ENCODE measurements around the gene HIC1.
A peak's percentile ranks its signal among the peaks of the same experiment; 100 is the strongest.

Gene HIC1

GRCh38 chr17:2060681-2061440 is 6.0 kb downstream of the HIC1 start:
- no peak for DNase-seq (ENCODE audit: low read depth)

GRCh38 chr17:2061441-2061958 is 6.6 kb downstream of the HIC1 start:
- DNase-seq (ENCODE audit: low read depth) = no peak

DNA sequence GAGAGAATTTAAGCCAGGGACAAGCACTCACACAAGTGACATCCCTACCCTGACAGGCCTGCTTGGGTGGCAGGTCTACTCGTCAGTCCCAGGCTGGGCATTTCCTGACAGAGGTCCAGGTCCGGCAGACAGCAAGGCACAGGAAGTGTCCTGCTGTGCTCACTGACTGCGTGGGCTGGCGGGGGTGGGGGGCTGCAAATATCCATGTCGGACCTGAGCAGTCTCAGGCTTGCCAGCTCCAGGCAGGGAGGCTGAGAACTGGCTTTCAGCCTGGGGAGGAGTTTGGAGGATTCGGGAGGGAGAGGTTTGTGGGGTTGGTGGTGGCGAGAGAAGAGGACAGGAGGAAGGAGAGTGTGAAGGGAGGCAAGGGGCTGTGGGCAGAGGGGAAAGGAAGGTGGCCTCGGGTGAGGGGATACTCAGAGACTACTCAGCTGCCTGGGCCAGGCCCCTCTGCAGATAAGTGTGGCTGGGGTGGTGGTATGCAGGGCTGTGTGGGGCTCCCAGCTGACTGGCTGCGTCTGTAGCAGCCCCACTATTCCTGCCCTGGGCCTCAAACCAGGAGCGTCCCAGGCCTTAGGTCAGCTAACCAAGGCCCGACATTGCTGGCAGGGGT is 7.8 kb downstream of the HIC1 start:
- no peak for DNase-seq (ENCODE audit: low read depth)

DNA sequence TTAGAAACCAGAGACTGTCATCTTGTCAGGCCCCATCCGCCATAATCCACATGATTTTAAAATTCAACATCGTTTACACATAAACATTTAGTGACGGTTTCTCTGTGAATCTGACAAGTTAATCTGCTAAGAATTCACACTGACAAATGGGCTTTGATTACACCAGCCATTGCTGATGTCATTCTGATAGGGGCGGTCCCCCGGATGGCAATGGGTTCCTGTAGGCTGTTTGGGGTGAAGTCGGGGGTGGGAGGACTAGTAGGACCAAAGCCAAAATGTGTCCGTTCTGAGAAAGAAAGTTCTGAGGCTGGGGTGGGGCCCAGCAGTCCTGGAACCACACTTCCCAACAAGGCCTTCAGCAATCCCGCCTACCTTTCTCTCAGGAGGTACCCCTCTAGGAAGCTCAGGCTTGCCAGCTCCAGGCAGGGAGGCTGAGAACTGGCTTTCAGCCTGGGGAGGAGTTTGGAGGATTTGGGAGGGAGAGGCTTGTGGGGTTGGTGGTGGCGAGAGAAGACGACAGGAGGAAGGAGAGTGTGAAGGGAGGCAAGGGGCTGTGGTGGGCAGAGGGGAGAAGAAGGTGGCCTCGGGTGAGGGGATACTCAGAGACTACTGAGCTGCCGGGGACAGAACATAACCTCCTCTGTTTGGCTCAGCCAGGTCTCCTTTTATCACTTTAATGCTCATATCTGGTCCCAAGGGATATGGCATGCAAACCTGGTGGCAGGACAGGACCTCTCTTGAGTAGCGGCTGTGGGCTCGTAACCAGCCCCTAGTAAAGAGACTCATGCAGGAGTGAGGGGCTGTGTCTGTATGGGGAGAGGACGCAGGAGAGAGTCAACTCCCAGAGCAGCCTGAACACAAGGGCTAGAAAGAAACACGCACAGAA is 8.6 kb downstream of the HIC1 start:
- DNase-seq (ENCODE audit: low read depth) = no peak

- no peak for DNase-seq (ENCODE audit: low read depth)
Measured at GRCh38 chr17:2064147-2064489, 9.2 kb downstream of the HIC1 start.

- no peak for DNase-seq (ENCODE audit: low read depth)
Measured at GRCh38 chr17:2064520-2064971, 9.6 kb downstream of the HIC1 start.

DNA sequence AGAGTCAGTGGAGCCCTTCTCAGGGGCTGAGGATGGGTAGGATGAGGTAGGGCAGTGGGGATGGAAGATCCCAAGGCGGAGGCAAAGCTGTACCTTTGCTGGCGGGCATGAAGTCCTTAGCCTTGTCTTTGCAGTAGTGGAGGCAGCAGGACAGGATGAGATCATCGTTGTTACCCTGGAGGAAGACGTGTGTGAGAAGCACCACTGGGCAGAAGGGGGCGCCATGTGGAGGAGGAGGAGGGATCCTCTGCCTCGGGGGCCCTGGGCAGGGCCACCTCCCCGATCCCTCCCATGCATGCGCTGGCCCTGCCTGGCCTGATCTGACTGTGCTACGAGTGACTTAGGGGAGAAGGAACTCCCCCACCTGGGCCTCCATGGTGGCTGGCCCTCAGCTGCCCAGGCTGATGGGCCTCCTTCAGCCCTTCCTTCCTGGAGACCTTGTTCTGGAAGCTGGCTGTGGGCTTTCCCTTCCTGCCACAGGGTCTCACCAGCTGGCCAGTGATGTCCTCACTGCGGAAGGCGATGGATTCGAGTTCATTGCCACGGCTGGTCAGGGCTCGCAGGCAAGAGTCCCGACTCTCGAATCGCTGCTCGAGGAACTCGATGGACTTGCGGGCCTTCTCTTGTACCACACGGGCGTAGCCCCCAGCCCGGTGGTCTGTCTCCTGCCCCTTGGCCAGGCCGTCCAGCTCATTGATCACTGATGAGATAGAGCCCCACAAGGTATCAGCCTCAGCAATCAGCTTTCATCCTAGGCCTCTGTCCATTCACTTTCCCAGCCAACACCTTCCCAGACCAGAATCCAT is 10.3 kb downstream of the HIC1 start:
- DNase-seq (ENCODE audit: low read depth) = peak; percentile 61

GRCh38 chr17:2065949-2066400 is 11.1 kb downstream of the HIC1 start:
- DNase-seq (ENCODE audit: low read depth) = no peak

- no peak for DNase-seq (ENCODE audit: low read depth)
Measured at GRCh38 chr17:2067048-2067561, 12.2 kb downstream of the HIC1 start.

GRCh38 chr17:2067608-2068024 is 12.7 kb downstream of the HIC1 start:
- DNase-seq (ENCODE audit: low read depth) = no peak

DNA sequence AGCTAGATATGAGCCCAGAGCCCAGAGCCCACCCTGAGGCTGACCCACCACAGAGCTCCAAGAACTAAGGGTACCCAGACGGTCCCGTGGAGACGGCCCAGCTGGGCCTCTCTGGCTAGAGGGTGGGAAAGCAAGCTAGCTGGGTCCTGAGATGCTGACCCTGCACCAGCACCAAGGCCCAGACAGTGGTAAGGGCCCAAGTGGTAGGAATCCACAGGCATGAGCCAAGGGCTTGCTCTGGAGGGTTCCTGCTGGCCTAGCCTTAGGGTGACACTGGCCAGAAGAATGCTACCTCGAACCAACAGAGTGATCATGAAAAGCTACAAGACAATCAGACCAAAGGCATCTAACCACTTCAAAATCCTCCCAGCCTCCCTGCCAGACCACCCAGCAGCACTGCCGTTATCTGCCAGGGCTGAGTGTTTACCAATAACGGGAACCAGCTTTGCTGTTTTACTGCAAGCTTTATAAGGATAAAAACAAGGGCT is 13.2 kb downstream of the HIC1 start:
- DNase-seq (ENCODE audit: low read depth) = no peak

DNA sequence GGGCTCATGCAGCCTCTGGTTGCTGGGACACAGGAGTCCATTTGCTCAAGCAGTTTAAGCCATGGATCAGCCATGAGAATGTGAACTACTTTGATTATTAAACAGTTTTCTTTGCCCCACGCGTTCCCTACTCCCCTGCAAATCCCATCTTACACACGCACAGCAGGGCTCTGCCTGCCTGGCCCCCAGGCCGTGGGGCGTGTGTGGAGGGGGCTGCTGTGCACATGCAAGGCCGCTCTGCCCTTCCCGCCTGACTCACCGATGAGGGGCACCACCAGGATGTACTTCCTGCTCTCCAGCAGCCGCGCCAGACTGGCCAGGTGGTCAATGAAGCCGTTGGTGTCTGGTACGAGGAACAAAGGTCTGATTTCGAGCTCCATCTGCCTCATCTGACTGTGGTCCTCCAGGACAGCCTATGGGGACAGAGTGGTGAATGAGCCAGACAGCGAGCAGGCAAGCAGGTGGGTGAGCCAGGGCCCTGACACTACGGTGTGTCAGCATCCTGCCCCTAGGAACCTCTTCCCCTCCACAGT is 13.7 kb downstream of the HIC1 start:
- no peak for DNase-seq (ENCODE audit: low read depth)

DNA sequence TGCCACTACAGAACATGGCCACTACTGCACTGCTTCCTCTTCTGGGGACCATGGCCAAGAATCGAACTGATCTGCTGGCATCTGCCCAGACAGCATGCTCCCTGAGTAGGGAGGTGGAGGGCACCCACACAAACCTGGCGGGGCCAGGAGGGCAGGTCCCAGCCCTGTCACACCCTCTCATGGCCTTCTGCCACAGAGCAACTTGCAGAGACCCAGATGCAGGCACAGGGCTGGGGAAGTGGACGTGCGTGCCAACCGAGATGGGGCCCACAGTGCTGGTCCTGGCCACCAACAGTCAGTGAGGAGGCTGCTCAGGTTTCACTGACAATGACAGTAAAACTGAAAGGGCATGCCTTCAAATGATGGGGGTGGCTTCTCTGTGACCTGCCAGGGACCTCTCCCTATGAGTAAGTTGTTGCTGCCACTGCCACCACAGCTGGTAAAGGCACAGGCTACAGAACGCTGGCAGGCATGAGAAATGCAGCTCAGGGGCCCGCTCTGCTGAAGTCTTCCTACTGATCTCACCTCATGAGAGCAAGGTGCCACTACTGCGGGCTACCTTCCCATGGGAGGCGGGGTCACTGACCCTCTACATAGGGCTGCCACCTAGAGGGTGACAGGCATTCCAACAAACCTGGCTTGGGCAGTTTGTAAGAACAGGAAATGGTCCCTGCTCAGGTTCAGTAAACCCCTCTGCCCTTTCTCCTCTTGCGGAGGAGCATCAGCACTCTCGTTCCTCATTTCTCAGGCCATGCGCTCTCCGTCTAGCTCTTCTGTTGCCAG is 15.5 kb downstream of the HIC1 start:
- DNase-seq (ENCODE audit: low read depth) = peak; percentile 46

GRCh38 chr17:2071024-2071385 is 16.1 kb downstream of the HIC1 start:
- no peak for DNase-seq (ENCODE audit: low read depth)

- DNase-seq (ENCODE audit: low read depth) = no peak
Measured at GRCh38 chr17:2071455-2072281, 16.8 kb downstream of the HIC1 start.

GRCh38 chr17:2074919-2075318 is 20.0 kb downstream of the HIC1 start:
- DNase-seq (ENCODE audit: low read depth) = no peak

DNA sequence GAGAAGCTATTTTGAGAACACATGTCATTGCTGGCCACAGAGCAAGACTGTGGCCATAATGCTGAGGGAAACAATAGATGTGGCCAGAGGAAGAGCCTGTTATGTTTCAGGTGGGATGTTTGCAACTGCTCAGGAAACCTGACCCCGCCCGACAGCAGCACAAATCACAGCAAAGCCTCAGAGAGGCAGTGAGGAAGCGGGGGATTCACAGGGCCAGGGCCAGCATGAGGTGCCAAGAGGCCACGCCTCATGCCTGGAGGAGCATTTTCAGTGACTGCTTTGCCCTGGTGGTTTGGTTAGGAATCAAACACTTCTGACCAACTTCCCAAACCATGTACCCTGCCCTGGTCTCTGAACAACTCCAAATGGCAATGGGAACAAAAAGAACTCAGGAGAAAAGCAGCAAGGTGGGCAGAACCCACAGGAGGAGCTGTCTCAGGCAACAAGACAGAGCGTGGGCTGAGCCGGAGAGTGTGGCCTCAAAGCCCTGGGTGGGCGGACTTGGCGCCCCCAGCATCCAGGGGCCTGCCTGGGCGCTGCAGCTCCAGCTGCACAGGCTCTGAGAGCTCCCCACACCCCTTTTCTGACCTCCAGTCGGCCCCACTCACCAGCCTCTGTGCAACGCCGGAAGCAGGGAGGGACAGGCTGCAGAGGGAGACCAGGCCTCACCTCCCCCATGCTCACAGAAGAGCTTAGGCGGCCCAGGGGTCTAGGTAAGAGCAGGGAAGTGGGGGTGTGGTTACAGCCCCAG is 20.6 kb downstream of the HIC1 start:
- no peak for DNase-seq (ENCODE audit: low read depth)

Data from stimulated activated CD8-positive, alpha-beta memory T cell treated with anti-CD3 and anti-CD28 coated beads, Interleukin-4, amount 100 ng/mL, for 24 hours (primary cell).